Diencephalon (tissue), 1 donor: ENCODE results near the gene METTL8. TPM values are rescaled to one million over a fixed set of nuclear protein-coding genes. Genes with fewer than 3 reads are reported as not detected.

Experiments used
- total RNA-seq: library from RNA; depleted of rRNA; stranded (reverse); fragments of >200 nt; gene quantifications from one replicate; pipeline ENCODE4 v1.2.3, GENCODE V29; 2014

The METTL8 gene, protein sequence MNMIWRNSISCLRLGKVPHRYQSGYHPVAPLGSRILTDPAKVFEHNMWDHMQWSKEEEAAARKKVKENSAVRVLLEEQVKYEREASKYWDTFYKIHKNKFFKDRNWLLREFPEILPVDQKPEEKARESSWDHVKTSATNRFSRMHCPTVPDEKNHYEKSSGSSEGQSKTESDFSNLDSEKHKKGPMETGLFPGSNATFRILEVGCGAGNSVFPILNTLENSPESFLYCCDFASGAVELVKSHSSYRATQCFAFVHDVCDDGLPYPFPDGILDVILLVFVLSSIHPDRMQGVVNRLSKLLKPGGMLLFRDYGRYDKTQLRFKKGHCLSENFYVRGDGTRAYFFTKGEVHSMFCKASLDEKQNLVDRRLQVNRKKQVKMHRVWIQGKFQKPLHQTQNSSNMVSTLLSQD
- total RNA-seq: 23.5 TPM

DNA sequence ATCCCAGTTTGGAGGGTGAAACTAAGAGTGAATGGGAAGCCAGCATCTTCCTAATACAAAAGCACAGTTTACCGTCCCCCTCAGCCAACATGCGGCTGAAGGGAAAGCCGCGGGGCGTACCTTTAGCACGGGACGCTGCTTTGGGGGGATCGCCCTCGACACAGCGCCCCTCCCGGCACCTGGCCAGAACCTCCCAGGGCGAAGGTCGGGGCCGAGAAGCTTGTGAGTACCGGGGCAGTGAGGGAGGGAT, at the start of gene METTL8:
TSS of gene METTL8 (minus strand) at position 228 of the 250 bp plus-strand sequence. CDS start 41,805 bp downstream, outside the sequence.

GRCh38 chr2:171434013-171434989, 511 bp upstream of the METTL8 start, which contains the start of gene DCAF17:
Gene DCAF17 (plus strand): TSS chr2:171434226. CDS start chr2:171434578, 352 bp downstream.

Other genes starting within 250 kb of the METTL8 start
- 74.0 TPM for gene DCAF17, start 236 bp upstream of the METTL8 start, total RNA-seq
- gene CYBRD1, start 88.5 kb upstream of the METTL8 start, total RNA-seq: 14.5 TPM